GM23338 (cell line): ENCODE data around the gene ECT2. TPM values are rescaled to one million over a fixed set of nuclear protein-coding genes. Genes with fewer than 3 reads are reported as not detected.

ENCODE experiments used
- ATAC-seq: fragments of 200-7000 bp; cut with Tn5 transposase; 3 replicates; pipeline ENCODE4 v1.9.1; 2020
- DNase-seq: peaks from one replicate; pipeline ENCODE4 v3.0.0-alpha.2; 2015; ENCODE audit warnings: low spot score
- H2AFZ ChIP-seq: fragments of 200-600 bp; sonication (generic); 2 replicates; pipeline ENCODE4 v1.8.0; 2016; ENCODE audit warnings: antibody characterized with exemption, mild to moderate bottlenecking, moderate library complexity
- H3F3A ChIP-seq: fragments of 200-600 bp; sonication (generic); replicated peaks from 2 replicates; pipeline ENCODE4 v1.8.0; 2017; ENCODE audit warnings: antibody characterized with exemption, mixed run types, low read depth
- H3K27ac ChIP-seq: fragments of 200-600 bp; sonication (generic); 2 replicates; pipeline ENCODE4 v1.6.1; 2016; ENCODE audit warnings: low read depth
- H3K27me3 ChIP-seq: fragments of 200-600 bp; sonication (generic); 2 replicates; pipeline ENCODE4 v1.8.0; 2016; ENCODE audit warnings: mild to moderate bottlenecking, mixed run types, moderate library complexity; ENCODE audit not compliant: insufficient read depth
- H3K36me3 ChIP-seq: fragments of 200-600 bp; sonication (generic); 2 replicates; pipeline ENCODE4 v1.8.0; 2016; ENCODE audit warnings: mild to moderate bottlenecking; ENCODE audit not compliant: insufficient read depth
- H3K4me1 ChIP-seq: fragments of 200-600 bp; sonication (generic); 2 replicates; pipeline ENCODE4 v1.8.0; 2016; ENCODE audit warnings: mild to moderate bottlenecking, moderate library complexity; ENCODE audit not compliant: insufficient read depth
- H3K4me2 ChIP-seq: fragments of 200-600 bp; sonication (generic); 2 replicates; pipeline ENCODE4 v1.7.1; 2017; ENCODE audit warnings: mixed run types
- H3K4me3 ChIP-seq: fragments of 200-600 bp; sonication (generic); 2 replicates; pipeline ENCODE4 v1.6.1; 2016; ENCODE audit warnings: mixed run types
- H3K79me2 ChIP-seq: fragments of 200-600 bp; sonication (generic); replicated peaks from 2 replicates; pipeline ENCODE4 v1.8.0; 2017; ENCODE audit warnings: mild to moderate bottlenecking; ENCODE audit not compliant: insufficient read depth
- H3K9me2 ChIP-seq: fragments of 200-600 bp; sonication (generic); 2 replicates; pipeline ENCODE4 v1.8.0; 2017; ENCODE audit not compliant: insufficient read depth
- H4K20me1 ChIP-seq: fragments of 200-600 bp; sonication (generic); replicated peaks from 2 replicates; pipeline ENCODE4 v1.8.0; 2017; ENCODE audit warnings: mild to moderate bottlenecking; ENCODE audit not compliant: insufficient read depth
- H3K27ac Mint-ChIP-seq: 2 replicates; pipeline ENCODE4 v1.8.0; 2020; ENCODE audit warnings: inconsistent platforms, mild to moderate bottlenecking, moderate library complexity, mixed read lengths
- H3K27me3 Mint-ChIP-seq: 3 replicates; pipeline ENCODE4 v1.8.0; 2022; ENCODE audit warnings: low read depth, mild to moderate bottlenecking, moderate library complexity, mixed read lengths, inconsistent platforms; ENCODE audit not compliant: insufficient read depth, poor library complexity
- H3K36me3 Mint-ChIP-seq: 3 replicates; pipeline ENCODE4 v1.8.0; 2021; ENCODE audit warnings: low read depth, mild to moderate bottlenecking, inconsistent platforms, moderate library complexity, mixed read lengths
- H3K4me1 Mint-ChIP-seq: 3 replicates; pipeline ENCODE4 v1.8.0; 2020; ENCODE audit warnings: mild to moderate bottlenecking, inconsistent platforms, mixed read lengths
- H3K4me3 Mint-ChIP-seq: 3 replicates; pipeline ENCODE4 v1.8.0; 2021; ENCODE audit warnings: moderate library complexity, mild to moderate bottlenecking, inconsistent platforms, mixed read lengths
- H3K9me3 Mint-ChIP-seq: 3 replicates; pipeline ENCODE4 v1.8.0; 2020; ENCODE audit warnings: moderate library complexity, mild to moderate bottlenecking, inconsistent platforms, mixed read lengths
- CREB1 ChIP-seq: fragments of 250-450 bp; sonication (Bioruptor Pico); IDR thresholded peaks from 2 replicates; pipeline ENCODE4 v1.5.0; 2020; ENCODE audit warnings: low read depth, mild to moderate bottlenecking, moderate library complexity
- ETS1 ChIP-seq: IDR thresholded peaks from 2 replicates; pipeline ENCODE4 v1.6.1; 2016; ENCODE audit warnings: antibody characterized with exemption
- EZH2 ChIP-seq: fragments of 200-600 bp; sonication (generic); IDR thresholded peaks from one replicate; pipeline ENCODE4 v1.8.0; 2017; ENCODE audit warnings: antibody characterized with exemption, mild to moderate bottlenecking, low read depth; ENCODE audit not compliant: unreplicated experiment
- EZH2phosphoT487 ChIP-seq: fragments of 200-600 bp; sonication (generic); IDR thresholded peaks from one replicate; pipeline ENCODE4 v1.8.1; 2018; ENCODE audit warnings: antibody characterized with exemption; ENCODE audit not compliant: unreplicated experiment
- JUNB ChIP-seq: IDR thresholded peaks from one replicate; pipeline ENCODE4 v1.6.1; 2016; ENCODE audit warnings: antibody characterized with exemption; ENCODE audit not compliant: unreplicated experiment
- NANOG ChIP-seq: IDR thresholded peaks from 2 replicates; pipeline ENCODE4 v1.6.1; 2016; ENCODE audit warnings: antibody characterized with exemption, borderline replicate concordance
- REST ChIP-seq: IDR thresholded peaks from one replicate; pipeline ENCODE4 v1.6.1; 2018; ENCODE audit warnings: antibody characterized with exemption; ENCODE audit not compliant: unreplicated experiment
- ZNF114 ChIP-seq: fragments of 250-450 bp; sonication (Bioruptor Pico); IDR thresholded peaks from 2 replicates; pipeline ENCODE4 v1.5.0; 2020; ENCODE audit warnings: mild to moderate bottlenecking, moderate library complexity
- polyA plus RNA-seq: library from polyadenylated mRNA; unstranded; fragments of >200 nt; fragmentation: Nextera tagmentation; extraction: Ambion mirVana; gene quantifications from 2 replicates; pipeline ENCODE4 v1.2.1, GENCODE V29; 2016
- total RNA-seq: library from RNA; depleted of rRNA; stranded (reverse); fragments of >200 nt; shearing (Covaris generic); gene quantifications from 2 replicates; pipeline ENCODE4 v1.2.3, GENCODE V29; 2014
- TF ChIP-seq, protein P1 (sequence below): fragments of 250-450 bp; sonication (Bioruptor Pico); IDR thresholded peaks from 2 replicates; pipeline ENCODE4 v1.5.0; 2020; ENCODE audit warnings: mild to moderate bottlenecking, moderate library complexity
- TF ChIP-seq, protein P2 (sequence below), 2 experiments: fragments of 200-600 bp in 1 of 2; sonication (generic) in 1 of 2; conservative IDR thresholded peaks; 2 replicates each; pipeline versions ENCODE4 v1.5.1 to v1.6.1; 2016 to 2017; ENCODE audit warnings: antibody characterized with exemption in 2 of 2, low read depth in 2 of 2, mild to moderate bottlenecking in 2 of 2, moderate library complexity in 1 of 2

Gene ECT2
- total and polyA plus RNA-seq, 2 experiments from 2014 or later: 102 to 111 TPM

DNA sequence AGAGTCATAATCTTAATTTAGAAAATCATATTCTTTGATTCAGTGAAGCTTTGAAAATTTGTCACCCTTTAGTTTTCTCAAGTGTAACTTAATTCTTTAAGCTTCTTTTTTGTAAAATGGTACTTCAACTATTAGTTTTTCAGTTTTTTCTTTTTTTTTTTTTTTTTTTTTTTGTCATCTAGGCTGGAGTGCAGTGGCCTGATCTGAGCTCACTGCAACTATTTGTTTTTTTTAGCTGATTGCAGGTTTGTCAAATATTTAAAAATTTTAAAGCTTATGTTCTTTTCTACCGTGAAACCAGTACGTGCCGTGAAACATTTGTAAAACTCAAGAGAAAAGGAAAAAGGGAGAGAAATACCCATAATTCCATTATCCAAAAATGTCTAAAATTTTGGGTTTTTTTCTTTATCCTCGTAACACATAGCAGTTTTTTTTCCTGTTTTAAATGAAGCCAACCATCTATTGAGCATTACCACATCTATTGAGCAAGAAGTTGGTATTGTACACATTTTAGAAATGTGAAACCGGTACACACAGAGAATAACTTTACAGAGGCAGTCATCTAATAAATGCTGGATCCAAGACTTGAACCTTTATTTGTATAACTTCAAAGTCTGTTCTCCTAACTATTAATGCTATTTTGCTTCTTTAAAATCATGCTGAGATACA lies 25.7 kb downstream of the ECT2 start:
- no peaks in the 10 kb centered on the region for H3K79me2 ChIP-seq
- H3K4me2 ChIP-seq: no peak overlapping the region
- no peak overlapping the region for H3K27ac ChIP-seq
- DNase-seq: no peak
- no peaks in the 10 kb centered on the region for H3K4me1 ChIP-seq
- no peak overlapping the region for H3K4me3 ChIP-seq
- no peak for TF ChIP-seq ETS1
- TF ChIP-seq CREB1 (CRISPR knock-in tag): no peak
- no peak for TF ChIP-seq ZNF114 (CRISPR knock-in tag)
- TF ChIP-seq, protein P1, sequence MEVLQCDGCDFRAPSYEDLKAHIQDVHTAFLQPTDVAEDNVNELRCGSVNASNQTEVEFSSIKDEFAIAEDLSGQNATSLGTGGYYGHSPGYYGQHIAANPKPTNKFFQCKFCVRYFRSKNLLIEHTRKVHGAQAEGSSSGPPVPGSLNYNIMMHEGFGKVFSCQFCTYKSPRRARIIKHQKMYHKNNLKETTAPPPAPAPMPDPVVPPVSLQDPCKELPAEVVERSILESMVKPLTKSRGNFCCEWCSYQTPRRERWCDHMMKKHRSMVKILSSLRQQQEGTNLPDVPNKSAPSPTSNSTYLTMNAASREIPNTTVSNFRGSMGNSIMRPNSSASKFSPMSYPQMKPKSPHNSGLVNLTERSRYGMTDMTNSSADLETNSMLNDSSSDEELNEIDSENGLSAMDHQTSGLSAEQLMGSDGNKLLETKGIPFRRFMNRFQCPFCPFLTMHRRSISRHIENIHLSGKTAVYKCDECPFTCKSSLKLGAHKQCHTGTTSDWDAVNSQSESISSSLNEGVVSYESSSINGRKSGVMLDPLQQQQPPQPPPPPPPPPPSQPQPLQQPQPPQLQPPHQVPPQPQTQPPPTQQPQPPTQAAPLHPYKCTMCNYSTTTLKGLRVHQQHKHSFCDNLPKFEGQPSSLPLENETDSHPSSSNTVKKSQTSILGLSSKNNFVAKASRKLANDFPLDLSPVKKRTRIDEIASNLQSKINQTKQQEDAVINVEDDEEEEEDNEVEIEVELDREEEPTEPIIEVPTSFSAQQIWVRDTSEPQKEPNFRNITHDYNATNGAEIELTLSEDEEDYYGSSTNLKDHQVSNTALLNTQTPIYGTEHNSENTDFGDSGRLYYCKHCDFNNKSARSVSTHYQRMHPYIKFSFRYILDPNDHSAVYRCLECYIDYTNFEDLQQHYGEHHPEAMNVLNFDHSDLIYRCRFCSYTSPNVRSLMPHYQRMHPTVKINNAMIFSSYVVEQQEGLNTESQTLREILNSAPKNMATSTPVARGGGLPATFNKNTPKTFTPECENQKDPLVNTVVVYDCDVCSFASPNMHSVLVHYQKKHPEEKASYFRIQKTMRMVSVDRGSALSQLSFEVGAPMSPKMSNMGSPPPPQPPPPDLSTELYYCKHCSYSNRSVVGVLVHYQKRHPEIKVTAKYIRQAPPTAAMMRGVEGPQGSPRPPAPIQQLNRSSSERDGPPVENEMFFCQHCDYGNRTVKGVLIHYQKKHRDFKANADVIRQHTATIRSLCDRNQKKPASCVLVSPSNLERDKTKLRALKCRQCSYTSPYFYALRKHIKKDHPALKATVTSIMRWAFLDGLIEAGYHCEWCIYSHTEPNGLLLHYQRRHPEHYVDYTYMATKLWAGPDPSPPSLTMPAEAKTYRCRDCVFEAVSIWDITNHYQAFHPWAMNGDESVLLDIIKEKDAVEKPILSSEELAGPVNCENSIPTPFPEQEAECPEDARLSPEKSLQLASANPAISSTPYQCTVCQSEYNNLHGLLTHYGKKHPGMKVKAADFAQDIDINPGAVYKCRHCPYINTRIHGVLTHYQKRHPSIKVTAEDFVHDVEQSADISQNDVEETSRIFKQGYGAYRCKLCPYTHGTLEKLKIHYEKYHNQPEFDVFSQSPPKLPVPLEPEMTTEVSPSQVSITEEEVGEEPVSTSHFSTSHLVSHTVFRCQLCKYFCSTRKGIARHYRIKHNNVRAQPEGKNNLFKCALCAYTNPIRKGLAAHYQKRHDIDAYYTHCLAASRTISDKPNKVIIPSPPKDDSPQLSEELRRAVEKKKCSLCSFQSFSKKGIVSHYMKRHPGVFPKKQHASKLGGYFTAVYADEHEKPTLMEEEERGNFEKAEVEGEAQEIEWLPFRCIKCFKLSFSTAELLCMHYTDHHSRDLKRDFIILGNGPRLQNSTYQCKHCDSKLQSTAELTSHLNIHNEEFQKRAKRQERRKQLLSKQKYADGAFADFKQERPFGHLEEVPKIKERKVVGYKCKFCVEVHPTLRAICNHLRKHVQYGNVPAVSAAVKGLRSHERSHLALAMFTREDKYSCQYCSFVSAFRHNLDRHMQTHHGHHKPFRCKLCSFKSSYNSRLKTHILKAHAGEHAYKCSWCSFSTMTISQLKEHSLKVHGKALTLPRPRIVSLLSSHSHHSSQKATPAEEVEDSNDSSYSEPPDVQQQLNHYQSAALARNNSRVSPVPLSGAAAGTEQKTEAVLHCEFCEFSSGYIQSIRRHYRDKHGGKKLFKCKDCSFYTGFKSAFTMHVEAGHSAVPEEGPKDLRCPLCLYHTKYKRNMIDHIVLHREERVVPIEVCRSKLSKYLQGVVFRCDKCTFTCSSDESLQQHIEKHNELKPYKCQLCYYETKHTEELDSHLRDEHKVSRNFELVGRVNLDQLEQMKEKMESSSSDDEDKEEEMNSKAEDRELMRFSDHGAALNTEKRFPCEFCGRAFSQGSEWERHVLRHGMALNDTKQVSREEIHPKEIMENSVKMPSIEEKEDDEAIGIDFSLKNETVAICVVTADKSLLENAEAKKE (CRISPR knock-in tag): no peak
- TF ChIP-seq, protein P2, sequence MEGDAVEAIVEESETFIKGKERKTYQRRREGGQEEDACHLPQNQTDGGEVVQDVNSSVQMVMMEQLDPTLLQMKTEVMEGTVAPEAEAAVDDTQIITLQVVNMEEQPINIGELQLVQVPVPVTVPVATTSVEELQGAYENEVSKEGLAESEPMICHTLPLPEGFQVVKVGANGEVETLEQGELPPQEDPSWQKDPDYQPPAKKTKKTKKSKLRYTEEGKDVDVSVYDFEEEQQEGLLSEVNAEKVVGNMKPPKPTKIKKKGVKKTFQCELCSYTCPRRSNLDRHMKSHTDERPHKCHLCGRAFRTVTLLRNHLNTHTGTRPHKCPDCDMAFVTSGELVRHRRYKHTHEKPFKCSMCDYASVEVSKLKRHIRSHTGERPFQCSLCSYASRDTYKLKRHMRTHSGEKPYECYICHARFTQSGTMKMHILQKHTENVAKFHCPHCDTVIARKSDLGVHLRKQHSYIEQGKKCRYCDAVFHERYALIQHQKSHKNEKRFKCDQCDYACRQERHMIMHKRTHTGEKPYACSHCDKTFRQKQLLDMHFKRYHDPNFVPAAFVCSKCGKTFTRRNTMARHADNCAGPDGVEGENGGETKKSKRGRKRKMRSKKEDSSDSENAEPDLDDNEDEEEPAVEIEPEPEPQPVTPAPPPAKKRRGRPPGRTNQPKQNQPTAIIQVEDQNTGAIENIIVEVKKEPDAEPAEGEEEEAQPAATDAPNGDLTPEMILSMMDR (conservative IDR thresholded peaks at IDR 0.05; ENCODE audit: low read depth in 2 of 2): no peak
- TF ChIP-seq EZH2phosphoT487: no peak
- no peak for TF ChIP-seq EZH2
- TF ChIP-seq REST: no peak
- no peak for TF ChIP-seq NANOG
- TF ChIP-seq JUNB: no peak
- no peaks in the 10 kb centered on the region for H3F3A ChIP-seq
- no peaks in the 10 kb centered on the region for H3K9me3 Mint-ChIP-seq
- no peaks in the 10 kb centered on the region for H3K4me1 Mint-ChIP-seq
- peaks cover 42% of the 10 kb centered on the region for H3K36me3 ChIP-seq
- H3K27me3 Mint-ChIP-seq: no peaks in the 10 kb centered on the region
- no peak overlapping the region for H3K27ac Mint-ChIP-seq
- H3K9me2 ChIP-seq: no peaks in the 10 kb centered on the region
- H3K4me3 Mint-ChIP-seq: no peak overlapping the region
- H3K27me3 ChIP-seq: no peaks in the 10 kb centered on the region
- peaks cover 68% of the 10 kb centered on the region for H3K36me3 Mint-ChIP-seq
- no peak for ATAC-seq
- 0 out of 2 replicates have a peak, but pooled peaks cover 4% of the 10 kb centered on the region for H4K20me1 ChIP-seq
- no peak overlapping the region for H2AFZ ChIP-seq
